Measurements from ENCODE around the gene CGB1. TPM values are rescaled to one million over a fixed set of nuclear protein-coding genes. Genes with fewer than 3 reads are reported as not detected.
"Not testable (repeated sequence)": the region's sequence is repeated elsewhere in the genome, so short reads cannot be mapped to it uniquely, and the experiment has no call there.

The CGB1 gene
- polyA plus RNA-seq, 1 donor from 2014 or later = not detected

DNA sequence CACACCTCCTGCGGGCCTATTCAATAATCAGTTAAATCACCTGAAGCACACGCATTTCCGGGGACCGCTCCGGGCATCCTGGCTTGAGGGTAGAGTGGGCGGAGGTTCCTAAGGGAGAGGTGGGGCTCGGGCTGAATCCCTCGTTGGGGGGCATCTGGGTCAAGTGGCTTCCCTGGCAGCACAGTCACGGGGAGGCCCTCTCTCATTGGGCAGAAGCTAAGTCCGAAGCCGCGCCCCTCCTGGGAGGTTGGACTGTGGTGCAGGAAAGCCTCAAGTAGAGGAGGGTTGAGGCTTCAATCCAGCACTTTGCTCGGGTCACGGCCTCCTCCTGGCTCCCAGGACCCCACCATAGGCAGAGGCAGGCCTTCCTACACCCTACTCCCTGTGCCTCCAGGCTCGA, 6.9 kb upstream of the CGB1 start, which contains the start of gene CGB5:
TSS of gene CGB5 (plus strand) at position 301 of the 400 bp plus-strand sequence. CDS start 362 bp downstream, outside the sequence.
- H3K27me3 Mint-ChIP-seq, H3K36me3 Mint-ChIP-seq, H3K4me3 Mint-ChIP-seq, H3K9me3 Mint-ChIP-seq, H3K4me1 Mint-ChIP-seq, H3K27ac Mint-ChIP-seq: not testable (repeated sequence)

DNA sequence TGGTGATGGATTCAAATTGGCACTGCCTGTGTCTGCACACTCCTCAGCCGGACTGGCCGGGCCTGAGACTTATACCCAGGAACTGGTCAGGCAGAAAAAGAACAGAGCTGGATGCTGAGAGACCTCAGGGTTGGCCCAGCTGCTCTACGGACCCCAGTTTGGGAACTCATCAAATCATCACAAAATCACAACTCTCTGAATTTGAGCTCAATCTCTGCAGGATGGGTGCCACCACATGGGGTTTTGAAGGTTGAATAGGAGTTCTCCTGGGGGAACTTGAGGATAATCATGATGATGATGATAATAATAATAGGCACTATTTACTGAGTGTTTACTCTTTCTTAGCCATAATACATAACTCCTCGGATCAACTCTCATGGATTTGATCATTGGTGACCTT, 6.0 kb upstream of the CGB1 start:
- H3K27me3 Mint-ChIP-seq, H3K4me3 Mint-ChIP-seq, H3K36me3 Mint-ChIP-seq, H3K4me1 Mint-ChIP-seq, H3K9me3 Mint-ChIP-seq, H3K27ac Mint-ChIP-seq: not testable (repeated sequence)

DNA sequence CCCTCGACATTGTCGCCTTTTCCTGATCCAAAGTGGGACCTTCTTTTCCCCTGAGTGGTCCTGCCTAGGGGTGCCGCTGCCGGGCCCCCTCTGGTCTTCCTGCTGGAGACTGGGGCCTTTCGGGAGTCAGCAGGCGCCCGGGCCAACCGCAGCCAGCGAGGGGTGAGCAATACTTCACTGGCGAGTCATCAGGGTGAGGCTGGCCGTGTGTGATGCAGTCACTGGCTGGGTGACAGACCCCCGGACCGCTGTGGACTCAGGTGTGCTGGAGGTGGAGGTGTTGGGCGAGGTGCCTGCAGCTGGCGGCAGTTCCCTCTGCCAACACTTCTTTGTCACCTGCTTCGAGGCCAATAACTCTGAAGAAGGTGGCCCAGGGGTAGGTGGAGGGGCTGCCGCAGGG, 5.5 kb upstream of the CGB1 start:
- Mint-ChIP-seq H3K4me1 (no peaks in the 10 kb centered on the region), H3K4me3 (no peak overlapping the region)

DNA sequence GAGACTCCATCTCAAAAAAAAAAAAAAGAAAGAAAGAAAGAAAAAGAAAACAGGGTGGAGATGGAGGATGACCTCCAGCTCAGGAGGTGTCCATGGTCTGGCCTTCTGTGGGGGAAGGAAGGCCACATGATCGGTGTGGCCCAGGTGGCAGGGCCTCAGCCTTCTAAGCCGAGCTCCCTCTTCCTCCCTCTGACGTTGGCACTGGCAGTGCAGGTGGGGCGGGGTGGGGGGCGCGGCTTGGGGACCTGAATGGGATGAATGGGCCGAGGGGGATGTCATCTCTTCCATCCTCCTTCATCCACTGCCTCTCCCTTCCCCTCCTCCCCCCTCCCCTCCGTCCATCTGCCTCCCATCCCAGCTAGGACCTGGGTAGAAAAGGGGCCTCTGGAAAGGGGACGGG, 3.0 kb upstream of the CGB1 start:
- H3K27ac Mint-ChIP-seq, H3K4me1 Mint-ChIP-seq, H3K27me3 Mint-ChIP-seq, H3K36me3 Mint-ChIP-seq, H3K4me3 Mint-ChIP-seq, H3K9me3 Mint-ChIP-seq: not testable (repeated sequence)

More for the DNA sequence above, 5.5 kb upstream of the CGB1 start:
- no peaks in the 10 kb centered on the region for H3K27me3 Mint-ChIP-seq
- peaks cover 2% of the 10 kb centered on the region for H3K36me3 Mint-ChIP-seq
- H3K9me3 Mint-ChIP-seq = no peaks in the 10 kb centered on the region
- no peak overlapping the region for H3K27ac Mint-ChIP-seq

DNA sequence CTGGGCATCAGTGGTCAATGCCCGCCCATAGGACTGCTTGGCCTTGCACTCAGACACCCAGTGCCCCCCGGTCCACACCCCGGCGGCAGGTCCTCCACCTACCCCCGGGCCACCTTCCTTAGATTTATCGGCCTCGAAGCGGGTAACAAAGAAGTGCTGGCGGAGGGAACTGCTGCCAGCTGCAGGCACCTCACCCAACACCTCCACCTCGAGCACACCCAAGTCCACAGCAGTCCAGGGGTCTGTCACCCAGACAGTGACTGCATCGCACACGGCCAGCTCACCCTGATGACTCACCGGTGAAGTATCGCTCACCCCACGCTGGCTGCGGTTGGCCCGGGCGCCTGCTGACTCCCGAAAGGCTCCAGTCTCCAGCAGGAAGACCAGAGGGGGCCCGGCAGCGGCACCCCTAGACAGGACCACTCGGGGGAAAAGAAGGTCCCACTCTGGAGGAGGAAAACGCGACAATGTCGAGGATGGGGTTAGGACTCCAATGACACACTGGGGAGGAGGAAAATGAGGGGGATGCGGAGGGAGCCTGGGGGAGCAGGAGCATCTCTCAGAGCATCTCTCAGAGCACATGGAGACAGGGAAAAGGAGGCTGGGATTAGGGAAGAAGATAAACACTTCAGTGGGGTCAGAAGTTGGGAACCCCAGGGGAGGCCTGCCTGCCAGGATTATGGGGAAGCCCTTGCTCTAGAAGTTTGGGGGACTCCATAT, 2.0 kb upstream of the CGB1 start:
- not testable (repeated sequence) for H3K4me1 Mint-ChIP-seq, H3K27me3 Mint-ChIP-seq, H3K36me3 Mint-ChIP-seq, H3K9me3 Mint-ChIP-seq, H3K4me3 Mint-ChIP-seq, H3K27ac Mint-ChIP-seq

DNA sequence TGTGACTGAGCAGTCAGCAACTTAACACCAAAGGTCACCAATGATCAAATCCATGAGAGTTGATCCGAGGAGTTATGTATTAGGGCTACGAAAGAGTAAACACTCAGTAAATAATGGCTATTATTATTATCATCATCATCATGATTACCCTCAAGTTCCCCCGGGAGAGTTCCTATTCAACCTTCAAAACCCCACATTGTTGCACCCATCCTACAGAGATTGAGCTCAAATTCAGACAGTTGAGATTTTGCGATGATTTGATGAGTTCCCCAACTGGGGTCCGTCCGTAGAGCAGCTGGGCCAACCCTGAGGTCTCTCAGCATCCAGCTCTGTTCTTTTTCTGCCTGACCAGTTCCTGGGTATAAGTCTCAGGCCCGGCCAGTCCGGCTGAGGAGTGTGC, 1.4 kb upstream of the CGB1 start:
- not testable (repeated sequence) for H3K4me3 Mint-ChIP-seq, H3K4me1 Mint-ChIP-seq, H3K27ac Mint-ChIP-seq, H3K27me3 Mint-ChIP-seq, H3K36me3 Mint-ChIP-seq, H3K9me3 Mint-ChIP-seq

DNA sequence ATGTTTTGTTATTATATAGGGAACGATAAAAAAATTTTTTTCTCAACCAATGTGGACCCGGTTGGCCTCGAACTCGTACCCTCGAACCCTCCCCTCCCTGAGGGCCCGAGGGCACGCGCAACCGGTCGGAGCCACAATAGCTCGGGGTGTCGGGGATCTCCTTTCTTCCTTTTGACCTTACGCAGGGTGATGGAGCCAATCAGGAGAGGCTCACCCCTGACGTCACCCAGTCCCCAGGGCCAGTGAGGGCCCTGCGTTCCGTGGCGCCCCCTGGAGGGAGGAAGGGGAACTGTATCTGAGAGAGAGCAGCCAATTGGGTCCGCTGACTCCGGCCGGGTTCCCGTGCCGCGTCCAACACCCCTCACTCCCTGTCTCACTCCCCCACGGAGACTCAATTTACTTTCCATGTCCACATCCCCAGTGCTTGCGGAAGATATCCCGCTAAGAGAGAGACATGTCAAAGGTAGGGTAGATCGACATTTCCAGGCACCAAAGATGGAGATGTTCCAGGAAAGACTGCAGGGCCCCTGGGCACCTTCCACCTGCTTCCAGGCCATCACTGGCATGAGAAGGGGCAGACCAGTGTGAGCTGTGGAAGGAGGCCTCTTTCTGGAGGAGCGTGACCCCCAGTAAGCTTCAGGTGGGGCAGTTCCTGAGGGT, 4.9 kb downstream of the CGB1 start, which contains the start of gene CGB2:
TSS of gene CGB2 (plus strand) at position 249 of the 660 bp plus-strand sequence. CDS start at position 455, 206 bp downstream.
- H3K4me3 Mint-ChIP-seq, H3K27ac Mint-ChIP-seq, H3K9me3 Mint-ChIP-seq, H3K4me1 Mint-ChIP-seq, H3K36me3 Mint-ChIP-seq, H3K27me3 Mint-ChIP-seq: not testable (repeated sequence)

DNA sequence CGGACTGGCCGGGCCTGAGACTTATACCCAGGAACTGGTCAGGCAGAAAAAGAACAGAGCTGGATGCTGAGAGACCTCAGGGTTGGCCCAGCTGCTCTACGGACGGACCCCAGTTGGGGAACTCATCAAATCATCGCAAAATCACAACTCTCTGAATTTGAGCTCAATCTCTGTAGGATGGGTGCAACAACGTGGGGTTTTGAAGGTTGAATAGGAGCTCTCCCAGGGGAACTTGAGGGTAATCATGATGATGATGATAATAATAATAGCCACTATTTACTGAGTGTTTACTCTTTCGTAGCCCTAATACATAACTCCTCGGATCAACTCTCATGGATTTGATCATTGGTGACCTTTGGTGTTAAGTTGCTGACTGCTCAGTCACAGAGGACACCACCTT, 6.4 kb downstream of the CGB1 start:
- not testable (repeated sequence) for H3K4me3 Mint-ChIP-seq, H3K27ac Mint-ChIP-seq, H3K27me3 Mint-ChIP-seq, H3K36me3 Mint-ChIP-seq, H3K9me3 Mint-ChIP-seq, H3K4me1 Mint-ChIP-seq

DNA sequence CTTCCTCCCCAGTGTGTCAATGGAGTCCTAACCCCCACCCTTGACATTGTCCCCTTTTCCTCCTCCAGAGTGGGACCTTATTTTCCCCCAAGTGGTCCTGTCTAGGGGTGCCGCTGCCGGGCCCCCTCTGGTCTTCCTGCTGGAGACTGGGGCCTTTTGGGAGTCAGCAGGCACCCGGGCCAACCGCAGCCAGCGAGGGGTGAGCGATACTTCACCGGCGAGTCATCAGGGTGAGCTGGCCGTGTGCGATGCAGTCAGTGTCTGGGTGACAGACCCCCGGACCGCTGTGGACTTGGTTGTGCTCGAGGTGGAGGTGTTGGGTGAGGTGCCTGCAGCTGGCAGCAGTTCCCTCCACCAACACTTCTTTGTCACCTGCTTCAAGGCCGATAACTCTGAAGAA, 6.9 kb downstream of the CGB1 start:
- H3K9me3 Mint-ChIP-seq, H3K4me3 Mint-ChIP-seq, H3K27ac Mint-ChIP-seq, H3K27me3 Mint-ChIP-seq, H3K36me3 Mint-ChIP-seq, H3K4me1 Mint-ChIP-seq: not testable (repeated sequence)

DNA sequence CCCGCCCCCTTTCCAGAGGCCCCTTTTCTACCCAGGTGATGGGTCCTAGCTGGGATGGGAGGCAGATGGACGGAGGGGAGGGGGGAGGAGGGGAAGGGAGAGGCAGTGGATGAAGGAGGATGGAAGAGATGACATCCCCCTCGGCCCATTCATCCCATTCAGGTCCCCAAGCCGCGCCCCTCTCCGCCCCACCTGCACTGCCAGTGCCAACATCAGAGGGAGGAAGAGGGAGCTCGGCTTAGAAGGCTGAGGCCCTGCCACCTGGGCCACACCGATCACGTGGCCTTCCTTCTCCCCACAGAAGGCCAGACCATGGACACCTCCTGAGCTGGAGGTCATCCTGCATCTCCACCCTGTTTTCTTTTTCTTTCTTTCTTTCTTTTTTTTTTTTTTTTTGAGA, 8.0 kb downstream of the CGB1 start:
- not testable (repeated sequence) for H3K4me3 Mint-ChIP-seq, H3K27me3 Mint-ChIP-seq, H3K9me3 Mint-ChIP-seq, H3K4me1 Mint-ChIP-seq, H3K36me3 Mint-ChIP-seq, H3K27ac Mint-ChIP-seq

DNA sequence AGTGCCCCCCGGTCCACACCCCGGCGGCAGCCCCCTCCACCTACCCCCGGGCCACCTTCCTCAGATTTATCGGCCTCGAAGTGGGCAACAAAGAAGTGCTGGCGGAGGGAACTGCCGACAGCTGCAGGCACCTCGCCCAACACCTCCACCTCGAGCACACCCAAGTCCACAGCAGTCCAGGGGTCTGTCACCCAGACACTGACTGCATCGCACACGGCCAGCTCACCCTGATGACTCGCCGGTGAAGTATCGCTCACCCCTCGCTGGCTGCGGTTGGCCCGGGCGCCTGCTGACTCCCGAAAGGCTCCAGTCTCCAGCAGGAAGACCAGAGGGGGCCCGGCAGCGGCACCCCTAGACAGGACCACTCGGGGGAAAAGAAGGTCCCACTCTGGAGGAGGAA, 11.1 kb downstream of the CGB1 start:
- H3K4me3 Mint-ChIP-seq, H3K27ac Mint-ChIP-seq, H3K9me3 Mint-ChIP-seq, H3K36me3 Mint-ChIP-seq, H3K27me3 Mint-ChIP-seq: not testable (repeated sequence)
- H3K4me1 Mint-ChIP-seq = peaks cover 5 to 11% (median 8%) of the 10 kb centered on the region in 3 donors

DNA sequence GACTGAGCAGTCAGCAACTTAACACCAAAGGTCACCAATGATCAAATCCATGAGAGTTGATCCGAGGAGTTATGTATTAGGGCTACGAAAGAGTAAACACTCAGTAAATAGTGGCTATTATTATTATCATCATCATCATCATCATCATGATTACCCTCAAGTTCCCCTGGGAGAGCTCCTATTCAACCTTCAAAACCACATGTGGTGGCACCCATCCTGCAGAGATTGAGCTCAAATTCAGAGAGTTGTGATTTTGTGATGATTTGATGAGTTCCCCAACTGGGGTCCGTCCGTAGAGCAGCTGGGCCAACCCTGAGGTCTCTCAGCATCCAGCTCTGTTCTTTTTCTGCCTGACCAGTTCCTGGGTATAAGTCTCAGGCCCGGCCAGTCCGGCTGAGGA, 11.6 kb downstream of the CGB1 start:
- not testable (repeated sequence) for H3K27me3 Mint-ChIP-seq, H3K9me3 Mint-ChIP-seq, H3K27ac Mint-ChIP-seq, H3K4me3 Mint-ChIP-seq, H3K36me3 Mint-ChIP-seq
- peaks cover 5 to 14% (median 10%) of the 10 kb centered on the region in 3 donors for H3K4me1 Mint-ChIP-seq

DNA sequence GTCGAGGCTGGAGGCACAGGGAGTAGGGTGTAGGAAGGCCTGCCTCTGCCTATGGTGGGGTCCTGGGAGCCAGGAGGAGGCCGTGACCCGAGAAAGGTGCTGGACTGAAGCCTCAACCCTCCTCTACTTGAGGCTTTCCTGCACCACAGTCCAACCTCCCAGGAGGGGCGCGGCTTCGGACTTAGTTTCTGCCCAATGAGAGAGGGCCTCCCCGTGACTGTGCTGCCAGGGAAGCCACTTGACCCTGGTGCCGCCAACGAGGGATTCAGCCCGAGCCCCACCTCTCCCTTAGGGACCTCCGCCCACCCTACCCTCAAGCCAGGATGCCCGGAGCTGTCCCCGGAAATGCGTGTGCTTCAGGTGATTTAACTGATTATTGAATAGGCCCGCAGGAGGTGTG, 12.5 kb downstream of the CGB1 start, which contains the start of gene CGB3:
TSS of gene CGB3 (minus strand) at position 101 of the 400 bp plus-strand sequence. CDS start 362 bp downstream, outside the sequence.
- H3K27me3 Mint-ChIP-seq, H3K27ac Mint-ChIP-seq, H3K36me3 Mint-ChIP-seq, H3K9me3 Mint-ChIP-seq, H3K4me3 Mint-ChIP-seq: not testable (repeated sequence)
- H3K4me1 Mint-ChIP-seq = peaks cover 7 to 15% (median 14%) of the 10 kb centered on the region in 3 donors

DNA sequence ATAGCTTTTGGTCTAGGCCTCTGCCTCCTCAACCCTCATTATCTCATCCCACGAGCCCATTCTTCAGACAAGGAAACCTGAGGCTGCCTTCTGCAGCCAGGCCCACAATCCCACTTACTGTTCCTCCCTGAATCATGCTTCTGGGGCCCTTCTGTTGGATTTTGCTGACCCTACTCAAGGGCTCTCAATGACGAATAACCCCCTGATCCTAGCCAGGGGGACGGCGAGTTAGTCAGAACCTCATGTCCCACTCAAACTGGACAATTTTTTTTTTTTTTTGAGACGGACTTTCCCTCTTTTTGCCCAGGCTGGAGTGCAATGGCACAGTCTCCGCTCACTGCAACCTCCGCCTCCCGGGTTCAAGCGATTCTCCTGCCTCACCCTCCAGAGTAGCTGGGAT, 14.6 kb downstream of the CGB1 start:
- Mint-ChIP-seq H3K4me3 (peak overlapping the region in 1 of 4 donors; percentile 86), H3K36me3 (peaks cover 1% of the 10 kb centered on the region), H3K4me1 (peaks cover 10 to 18% (median 18%) of the 10 kb centered on the region in 3 donors), H3K9me3 (no peaks in the 10 kb centered on the region), H3K27me3 (peaks cover 5% of the 10 kb centered on the region), H3K27ac (no peak overlapping the region)

DNA sequence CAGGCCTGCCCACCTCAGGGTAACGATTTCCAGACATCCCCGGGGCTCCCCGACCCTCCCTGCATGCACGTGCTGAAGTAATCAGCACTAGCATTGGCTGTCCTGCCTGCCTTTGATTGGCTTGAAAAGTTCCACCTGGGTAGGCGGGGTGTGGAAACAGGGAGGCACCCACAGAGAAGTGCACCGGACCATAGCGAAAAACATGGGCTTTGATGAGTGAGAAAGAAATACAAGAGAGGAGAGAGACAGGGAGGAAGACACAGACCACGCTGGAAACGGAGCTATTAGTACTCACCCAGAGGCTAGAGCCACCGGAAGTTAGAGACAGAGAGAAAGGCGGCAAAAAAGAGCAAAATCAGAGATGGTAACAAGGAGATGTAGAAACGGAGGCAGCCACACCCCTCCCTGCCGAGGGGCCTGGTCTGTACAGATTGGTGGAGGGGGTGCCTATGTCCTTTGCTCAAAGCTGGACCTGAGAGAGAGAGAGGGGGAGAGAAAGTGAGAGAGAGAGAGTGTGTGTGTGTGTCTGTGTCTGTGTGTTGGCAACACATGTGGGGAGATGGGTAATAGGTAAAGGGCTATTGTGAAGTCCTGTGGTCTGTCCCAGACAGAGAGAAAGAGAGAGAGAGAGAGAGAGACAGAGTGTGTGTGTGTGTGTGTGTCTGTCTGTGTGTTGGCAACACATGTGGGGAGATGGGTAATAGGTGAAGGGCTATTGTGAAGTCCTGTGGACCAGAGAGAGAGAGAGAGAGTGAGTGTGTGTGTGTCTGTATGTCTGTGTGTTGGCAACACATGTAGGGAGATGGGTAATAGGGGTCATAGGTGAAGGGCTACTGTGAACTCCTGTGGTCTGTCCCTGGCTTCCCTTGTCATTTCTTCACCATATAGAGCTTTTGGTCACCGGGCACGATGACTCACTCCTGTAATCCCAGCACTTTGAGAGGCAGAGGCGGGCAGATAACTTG, 15.5 kb downstream of the CGB1 start:
- Mint-ChIP-seq H3K36me3 (peaks cover 1% of the 10 kb centered on the region), H3K4me3 (peak overlapping the region; percentile 58 to 86 (median 74)), H3K27me3 (peaks cover 5% of the 10 kb centered on the region), H3K9me3 (no peaks in the 10 kb centered on the region), H3K27ac (peak overlapping the region in 1 of 3 donors; percentile 12), H3K4me1 (peaks cover 10 to 18% (median 18%) of the 10 kb centered on the region in 3 donors)

Data from IgD-negative memory B cell (primary cell).